Cardiac septum (tissue), 1 donor: ENCODE measurements around the gene DACH1. TPM values are rescaled to one million over a fixed set of nuclear protein-coding genes. Genes with fewer than 3 reads are reported as not detected.

Source experiments
- DNase-seq: peaks from one replicate; pipeline ENCODE4 v3.0.0-alpha.2; 2020; ENCODE audit warnings: low spot score
- intact Hi-C: fragments of 100-400 bp; cut with DNase I; formaldehyde crosslinking; loops from one replicate; pipeline ENCODE4 v1.14.0; 2022
- total RNA-seq: library from RNA; stranded (reverse); fragmentation: NEBNext Ultra II Directional; extraction: Animal tissue kit (Norgen Biotek cat#: 25700); gene quantifications from one replicate; pipeline ENCODE4 v1.2.1, GENCODE V29; 2021
- donor health status: DM: no; HTN: no; CAD: no.

Gene DACH1
- total RNA-seq, 1 donor from 2014 or later = 1.00 TPM

DNA sequence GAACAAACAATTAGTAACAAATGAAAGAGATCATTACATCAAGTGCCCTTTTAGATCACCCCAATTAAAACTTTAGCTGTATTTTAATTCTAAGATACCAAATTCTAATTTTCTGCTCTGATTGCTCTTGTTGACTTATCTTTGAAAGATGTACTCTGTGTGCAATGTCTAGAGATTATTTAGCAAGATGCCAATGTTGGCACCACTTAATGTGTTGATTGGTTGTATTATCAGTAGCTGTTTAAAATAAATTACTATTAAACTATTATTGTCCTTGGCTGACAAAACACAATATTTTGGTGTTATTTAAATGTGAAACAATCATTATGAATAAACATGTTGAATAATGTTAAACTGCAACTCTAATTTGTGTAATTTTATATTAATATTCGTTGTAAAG is 386.0 kb downstream of the DACH1 start:
- intact Hi-C loops = no loop called here

DNA sequence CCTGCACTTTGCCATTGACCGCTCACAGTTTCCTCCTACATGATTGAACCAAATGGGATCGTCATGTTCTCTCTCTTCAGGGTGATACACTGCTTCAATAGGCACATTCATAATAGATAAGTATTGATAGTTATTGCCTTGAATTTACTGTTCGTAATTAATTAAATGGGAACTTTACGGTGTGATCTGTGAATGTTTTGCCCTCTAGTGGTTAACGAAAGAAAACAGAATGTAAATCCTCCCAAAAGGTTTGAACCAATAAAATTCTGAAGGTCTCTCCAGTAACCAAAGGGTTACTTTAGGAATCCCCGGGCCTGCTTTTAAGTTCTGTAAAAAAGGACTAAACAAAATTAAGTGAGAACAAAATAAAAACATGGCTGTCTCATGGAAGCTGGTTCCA is 389.3 kb downstream of the DACH1 start:
- intact Hi-C loops = no loop called here
- no peak for DNase-seq

More for the DNA sequence above, 386.0 kb downstream of the DACH1 start:
- DNase-seq = no peak

DNA sequence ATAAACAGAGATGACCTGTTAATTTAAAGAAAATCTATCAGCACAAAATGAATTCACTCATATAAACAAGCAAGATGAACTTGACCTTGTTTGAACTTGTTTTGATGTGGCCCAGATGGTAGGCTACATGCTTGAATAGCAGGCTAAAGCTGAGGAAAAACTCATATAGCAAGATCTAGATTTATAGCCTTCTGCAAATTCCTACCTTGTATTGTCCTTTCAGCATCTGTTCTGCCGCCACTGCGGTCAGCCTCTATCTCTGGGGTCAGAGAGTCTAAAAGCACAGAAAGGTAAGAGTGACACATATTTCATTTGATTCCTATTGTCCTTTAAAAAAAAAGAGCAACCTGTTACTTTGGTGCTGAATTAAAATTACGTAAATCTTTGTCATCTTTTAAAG is 392.1 kb downstream of the DACH1 start:
- DNase-seq = no peak
- intact Hi-C loops = no loop called here

DNA sequence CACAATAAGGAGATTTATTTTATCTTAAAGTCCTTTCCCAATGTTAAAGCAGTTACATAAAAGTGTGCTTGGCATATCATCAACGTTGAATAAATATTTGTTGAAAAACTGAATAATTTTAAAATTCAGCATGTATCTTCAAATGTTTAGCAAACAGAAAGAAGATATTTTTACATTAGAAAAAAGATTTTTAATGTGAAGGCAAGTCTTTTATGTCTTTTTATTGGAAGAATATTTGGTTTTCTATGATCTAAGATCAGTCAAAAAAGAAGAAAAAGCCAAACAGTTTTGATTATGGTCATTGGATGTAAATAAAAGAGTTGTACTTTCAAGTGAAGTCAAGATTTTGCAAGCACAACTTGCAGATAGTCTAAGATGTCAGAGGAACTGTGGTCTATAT is 397.4 kb downstream of the DACH1 start:
- DNase-seq = no peak
- intact Hi-C loops = loop anchor here (10.0 kb wide), 1 partner anchor 395 kb away; the partner anchor contains the start of gene DACH1

DNA sequence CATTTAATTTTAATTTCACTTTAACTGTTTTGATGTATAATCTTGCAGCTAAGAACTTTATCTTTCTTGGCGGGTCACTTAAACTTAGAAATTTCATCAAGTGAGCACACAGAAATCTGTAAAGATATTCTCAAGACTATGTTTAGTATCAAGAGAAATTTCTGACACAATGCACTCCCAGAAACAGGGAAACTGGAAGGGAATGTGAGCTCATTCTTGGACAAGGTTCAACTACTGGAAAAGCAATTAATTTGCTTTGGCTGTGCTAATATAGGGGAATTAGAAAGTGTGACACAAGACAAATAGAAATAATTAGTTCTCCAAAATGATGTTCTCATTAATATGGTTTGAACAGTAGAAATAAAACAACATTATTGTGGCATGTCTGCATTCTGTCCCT is 402.3 kb downstream of the DACH1 start:
- no peak for DNase-seq
- intact Hi-C loops = loop anchor here (10.0 kb wide), 1 partner anchor 400 kb away; the partner anchor contains the start of gene DACH1

DNA sequence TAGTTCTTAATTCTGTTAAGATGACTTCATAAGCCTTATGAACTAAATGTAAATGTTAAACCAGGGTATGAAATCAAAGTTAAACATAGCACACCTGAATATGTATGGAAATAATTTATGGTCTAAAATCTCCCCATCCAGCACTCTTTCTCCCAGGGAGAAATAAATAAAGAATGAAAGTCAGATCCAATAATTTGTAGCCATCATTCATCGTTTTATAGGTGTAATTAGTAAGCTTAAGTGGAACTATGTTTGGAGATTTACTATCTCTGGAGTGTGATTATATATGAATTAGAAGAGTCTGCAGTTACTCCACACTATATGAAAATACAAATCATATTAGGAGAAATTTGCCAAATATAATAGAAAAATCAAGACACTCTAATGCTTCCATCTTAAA is 405.1 kb downstream of the DACH1 start:
- intact Hi-C loops = loop anchor here (10.0 kb wide), 1 partner anchor 403 kb away; the partner anchor contains the start of gene DACH1
- DNase-seq = no peak

DNA sequence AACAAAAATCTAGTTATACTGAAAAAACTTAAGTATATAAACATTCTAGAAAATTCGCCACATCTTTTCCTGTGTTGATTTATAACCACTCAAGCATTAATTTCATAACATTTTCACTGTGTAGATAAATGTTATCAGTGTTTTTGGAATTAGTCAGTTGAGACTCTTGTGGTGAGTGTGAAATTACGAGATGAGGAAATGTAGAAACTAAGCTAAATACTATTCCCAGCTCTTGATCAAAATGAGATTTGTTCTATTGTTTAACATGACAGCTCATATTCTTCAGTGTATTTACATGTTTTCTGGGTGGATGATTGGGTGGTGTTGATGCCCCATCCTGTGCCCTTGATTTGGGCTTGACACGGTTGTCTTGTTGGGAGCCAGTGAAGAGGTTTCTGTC is 406.8 kb downstream of the DACH1 start:
- intact Hi-C loops = loop anchor here (10.0 kb wide), 1 partner anchor 405 kb away; the partner anchor contains the start of gene DACH1
- DNase-seq = no peak

DNA sequence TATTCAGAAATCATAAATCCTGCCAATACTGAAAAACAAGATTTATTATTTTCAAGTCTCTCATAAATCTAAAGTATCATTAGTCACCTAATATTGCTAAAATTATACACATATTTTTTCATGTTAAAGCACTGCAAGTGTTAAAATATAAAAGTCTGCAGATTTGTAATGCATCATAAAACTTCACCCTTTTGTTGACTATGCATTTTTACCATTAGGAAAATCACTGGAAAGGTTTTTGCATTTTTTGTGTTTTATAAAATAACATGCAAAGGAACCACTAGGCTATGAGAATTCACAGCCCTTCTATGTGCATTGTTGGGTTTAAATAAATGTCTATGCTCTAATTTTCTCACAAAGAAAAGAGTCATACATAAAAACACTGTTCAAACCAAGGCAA is 407.3 kb downstream of the DACH1 start:
- no peak for DNase-seq
- intact Hi-C loops = loop anchor here (10.0 kb wide), 1 partner anchor 405 kb away; the partner anchor contains the start of gene DACH1

DNA sequence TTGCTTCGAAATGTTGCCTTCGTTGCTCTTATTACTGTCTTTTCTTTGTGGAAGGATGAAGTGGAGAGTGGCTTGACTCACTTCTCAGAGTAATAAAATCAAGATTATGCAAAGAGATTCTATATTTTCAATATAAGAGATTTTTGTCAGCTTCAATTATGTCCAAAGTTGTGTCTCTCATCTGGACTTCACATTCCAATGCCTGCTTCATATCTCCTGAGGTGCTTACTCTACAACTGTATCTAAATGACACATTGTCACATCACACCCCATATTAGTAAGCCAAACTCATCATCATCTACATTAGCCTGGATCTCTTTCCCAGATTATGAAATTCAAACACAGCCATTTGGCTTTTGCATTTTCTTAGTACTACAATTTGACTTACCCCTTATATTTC is 409.4 kb downstream of the DACH1 start:
- intact Hi-C loops = no loop called here

DNA sequence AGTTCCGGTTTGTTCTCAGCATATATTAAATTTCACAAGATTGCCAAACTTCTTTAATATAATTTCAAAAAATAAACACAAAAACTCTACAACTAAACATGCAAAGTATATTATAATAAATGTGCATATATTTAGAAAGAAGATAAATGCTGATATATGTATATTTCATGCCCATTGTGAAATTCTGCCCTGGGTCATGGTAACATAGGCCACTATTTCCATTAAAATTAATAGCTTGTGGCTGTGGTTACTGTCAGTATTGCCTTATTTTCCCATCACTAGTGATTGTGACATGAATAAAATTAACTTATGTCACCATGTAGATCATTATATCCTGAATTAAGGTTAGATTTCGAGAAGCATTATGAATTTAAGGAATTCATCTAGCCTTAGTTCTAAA is 410.9 kb downstream of the DACH1 start:
- DNase-seq = no peak
- intact Hi-C loops = no loop called here

More for the DNA sequence above, 409.4 kb downstream of the DACH1 start:
- no peak for DNase-seq

DNA sequence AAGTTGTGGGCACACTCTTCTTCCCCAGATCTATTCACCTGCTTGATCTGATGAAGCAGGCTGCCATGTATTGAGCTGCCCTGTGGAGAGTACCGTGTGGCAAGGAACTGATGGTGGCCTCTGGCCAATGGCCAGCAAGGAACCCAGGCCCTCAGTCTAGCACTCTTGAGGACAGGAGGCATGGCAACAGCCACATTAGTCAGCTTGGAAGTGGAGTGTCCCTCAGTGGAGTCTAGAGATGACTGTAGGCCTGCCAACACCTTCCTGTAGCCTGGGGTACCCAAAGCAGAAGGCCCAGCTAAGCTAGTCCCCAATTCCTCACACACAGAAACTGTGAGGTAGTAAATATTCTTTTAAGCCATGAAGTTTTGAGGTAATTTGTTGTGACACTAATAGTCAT is 412.5 kb downstream of the DACH1 start:
- DNase-seq = no peak
- intact Hi-C loops = no loop called here

DNA sequence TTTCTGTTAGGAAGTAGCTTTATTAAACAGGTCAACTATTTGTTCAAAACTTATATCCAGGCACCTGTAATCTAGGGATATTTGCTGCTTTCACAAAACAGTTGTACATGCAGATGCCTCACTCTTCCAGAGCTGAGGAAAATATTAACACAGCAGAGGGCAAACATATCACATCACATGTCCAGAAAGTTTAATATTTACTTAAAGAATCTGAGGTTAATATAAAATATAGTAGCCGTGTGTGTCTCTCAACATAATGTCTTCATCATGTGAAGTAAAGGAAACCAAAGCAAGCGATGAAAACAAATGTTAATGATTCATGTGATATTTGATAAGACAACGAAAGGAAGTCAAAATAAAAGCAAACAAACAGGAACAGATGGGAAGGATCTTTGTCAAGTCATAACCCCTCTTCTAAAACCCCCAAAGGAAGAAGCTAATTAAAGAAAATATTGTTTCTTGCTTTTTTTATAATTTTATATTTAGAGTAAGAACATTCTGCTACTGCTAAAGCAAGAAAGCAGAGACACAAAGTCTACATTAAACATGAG is 418.8 kb downstream of the DACH1 start:
- intact Hi-C loops = no loop called here
- DNase-seq = no peak

DNA sequence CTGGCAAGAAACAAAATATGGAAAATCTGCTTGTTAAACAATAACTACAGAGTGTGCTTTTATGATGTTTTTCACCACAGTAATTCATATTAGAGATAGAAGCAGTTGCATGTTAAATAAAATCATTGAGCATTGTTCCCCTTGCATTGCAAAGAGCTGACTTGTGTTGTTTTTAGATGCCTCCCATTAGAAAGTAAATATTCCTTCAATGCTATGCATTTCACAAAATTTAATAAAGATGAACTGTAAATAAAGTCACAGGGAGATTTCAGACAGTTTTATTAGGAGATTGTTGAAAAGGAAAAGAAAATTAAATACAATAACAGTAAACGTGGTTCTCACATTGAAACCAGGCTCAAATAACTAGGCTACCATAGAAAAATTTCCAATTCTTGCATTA is 429.3 kb downstream of the DACH1 start:
- no peak for DNase-seq
- intact Hi-C loops = no loop called here

DNA sequence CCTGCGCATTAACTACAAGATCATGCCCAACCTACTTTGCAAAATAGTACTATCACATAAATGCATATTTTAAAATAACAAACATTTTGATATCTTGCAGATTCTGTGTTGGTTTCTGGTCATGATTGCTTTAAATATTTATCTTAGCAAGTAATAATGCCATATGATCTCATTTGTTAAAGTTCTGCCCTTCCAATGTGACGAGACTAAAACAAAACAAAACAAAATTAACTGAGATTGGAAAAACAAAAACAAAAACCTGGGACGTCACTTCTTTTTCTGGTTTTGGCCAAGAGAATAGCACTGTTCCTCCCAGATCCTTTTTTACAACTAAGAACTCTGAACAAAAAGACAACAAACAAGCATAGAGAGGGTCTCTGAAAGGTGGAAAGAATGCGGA is 436.3 kb downstream of the DACH1 start:
- intact Hi-C loops = no loop called here
- DNase-seq = no peak

DNA sequence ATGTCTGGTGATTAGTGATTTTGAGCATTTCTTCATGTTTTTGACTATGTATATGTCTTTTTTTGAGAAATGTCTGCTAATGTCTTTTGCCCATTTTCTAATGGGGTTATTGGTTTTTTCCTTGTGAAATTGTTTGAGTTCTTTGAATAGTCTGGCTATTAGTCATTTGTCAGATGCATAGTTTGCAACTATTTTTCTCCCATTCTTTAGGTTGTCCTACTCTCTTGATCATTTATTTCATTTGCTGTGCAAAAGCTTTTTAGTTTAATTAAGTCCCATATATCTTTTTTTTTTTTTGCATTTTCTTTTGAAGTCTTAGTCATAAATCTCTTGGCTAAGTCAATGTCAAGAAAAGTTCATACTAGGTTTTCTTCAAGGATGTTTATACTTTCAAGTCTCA is 449.8 kb downstream of the DACH1 start:
- intact Hi-C loops = no loop called here
- no peak for DNase-seq

DNA sequence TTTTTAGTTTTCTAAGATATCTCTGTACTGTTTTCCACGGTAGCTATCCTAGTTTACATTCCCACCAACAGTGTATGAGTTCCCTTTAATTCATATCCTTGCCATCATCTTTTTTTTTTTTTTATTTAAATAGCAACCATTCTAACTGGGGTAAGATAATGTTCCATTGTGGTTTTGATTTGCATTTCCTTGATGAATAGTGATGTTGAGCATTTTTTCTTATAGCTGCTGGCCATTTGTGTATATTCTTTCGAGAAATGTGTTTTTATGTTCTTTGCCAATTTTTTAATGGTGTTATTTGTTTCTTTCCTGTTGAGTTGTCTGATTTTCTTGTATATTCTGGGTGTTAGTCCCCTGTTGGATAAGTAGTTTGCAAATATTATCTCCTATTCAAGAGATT is 454.8 kb downstream of the DACH1 start:
- no peak for DNase-seq
- intact Hi-C loops = no loop called here

DNA sequence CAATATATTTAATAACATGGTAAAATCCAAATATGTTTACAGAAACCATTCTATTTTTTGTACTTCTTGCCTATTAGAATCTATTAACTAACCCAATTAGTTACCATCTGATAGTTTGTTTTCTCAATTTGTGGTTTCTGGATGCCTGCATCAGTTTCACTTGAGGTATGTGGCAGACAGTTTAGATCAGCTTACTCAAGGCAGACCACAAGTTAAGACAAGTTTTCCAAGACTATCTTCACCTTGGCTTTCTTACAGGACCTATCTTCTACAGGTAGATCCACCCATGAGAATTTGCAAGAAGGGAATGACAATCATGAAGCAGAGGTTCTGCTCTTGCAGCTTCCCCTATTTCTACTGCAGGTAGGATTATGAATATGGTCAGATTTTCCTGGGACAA is 458.6 kb downstream of the DACH1 start:
- DNase-seq = no peak
- intact Hi-C loops = no loop called here

DNA sequence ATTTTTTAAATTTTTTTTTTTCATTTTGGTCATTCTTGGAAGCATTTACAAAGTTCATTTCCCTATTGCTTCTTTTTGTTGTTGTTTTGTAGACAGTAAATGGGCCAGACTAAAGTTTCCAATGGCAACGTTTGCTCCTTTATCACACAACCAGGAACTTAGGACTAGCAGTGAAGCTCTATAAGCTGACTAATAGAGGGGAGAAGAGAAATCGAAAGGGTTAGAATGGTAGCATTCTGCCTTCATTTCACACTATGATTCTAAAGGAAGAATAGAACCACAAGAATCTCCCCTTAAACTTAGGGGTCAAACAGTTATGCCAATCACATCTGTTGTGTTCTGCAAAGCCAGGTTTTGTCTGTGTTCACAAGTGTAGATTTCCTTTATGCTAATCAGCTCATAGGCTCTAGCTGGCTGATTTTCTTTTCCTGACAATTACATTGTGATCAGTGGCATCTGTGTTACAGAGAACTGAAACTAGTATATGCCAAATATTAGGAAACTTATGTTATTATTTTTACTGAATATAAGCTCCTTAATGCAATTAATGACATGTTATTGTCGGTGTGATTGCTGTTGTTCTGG is 467.3 kb downstream of the DACH1 start:
- intact Hi-C loops = no loop called here

DNA sequence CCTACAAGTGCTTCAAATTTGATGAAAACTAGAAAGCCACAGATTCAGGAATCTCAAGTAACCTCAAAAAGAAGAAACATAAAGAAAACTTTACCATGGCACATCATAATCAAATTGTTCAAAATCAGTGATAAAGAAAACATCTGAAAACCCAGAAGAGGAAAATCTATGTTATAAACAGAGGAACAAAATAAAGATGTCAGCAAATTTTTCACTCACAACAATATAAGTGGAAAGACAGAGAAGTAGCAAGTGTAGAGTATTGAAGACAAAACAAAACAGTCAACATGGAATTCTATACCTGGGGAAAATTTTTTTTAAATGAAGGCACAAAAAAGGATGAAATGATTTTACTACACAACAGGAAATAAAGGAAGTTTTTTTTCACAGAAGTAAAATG is 470.9 kb downstream of the DACH1 start:
- intact Hi-C loops = no loop called here
- DNase-seq = no peak

More for the DNA sequence above, 467.3 kb downstream of the DACH1 start:
- DNase-seq = no peak

DNA sequence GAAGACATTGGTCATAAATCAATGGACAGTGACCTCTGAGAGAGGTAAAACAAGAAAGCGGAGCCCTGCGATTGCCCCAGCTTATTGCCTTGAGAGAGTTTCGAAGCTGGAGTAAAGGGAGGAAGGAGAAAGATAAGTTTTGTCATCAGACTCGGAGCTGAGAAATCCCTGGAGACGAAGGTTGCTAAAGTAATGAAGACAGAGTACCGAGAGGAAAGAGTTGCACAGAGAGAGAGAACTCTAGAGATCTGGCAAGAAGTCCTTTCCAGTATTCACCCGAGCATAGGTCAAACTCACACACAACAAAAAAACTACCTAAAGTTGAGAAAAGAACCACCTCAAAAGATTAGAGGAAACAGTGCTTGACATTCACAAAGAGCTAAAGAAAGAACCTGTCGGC is 472.0 kb downstream of the DACH1 start:
- no peak for DNase-seq
- intact Hi-C loops = no loop called here

DNA sequence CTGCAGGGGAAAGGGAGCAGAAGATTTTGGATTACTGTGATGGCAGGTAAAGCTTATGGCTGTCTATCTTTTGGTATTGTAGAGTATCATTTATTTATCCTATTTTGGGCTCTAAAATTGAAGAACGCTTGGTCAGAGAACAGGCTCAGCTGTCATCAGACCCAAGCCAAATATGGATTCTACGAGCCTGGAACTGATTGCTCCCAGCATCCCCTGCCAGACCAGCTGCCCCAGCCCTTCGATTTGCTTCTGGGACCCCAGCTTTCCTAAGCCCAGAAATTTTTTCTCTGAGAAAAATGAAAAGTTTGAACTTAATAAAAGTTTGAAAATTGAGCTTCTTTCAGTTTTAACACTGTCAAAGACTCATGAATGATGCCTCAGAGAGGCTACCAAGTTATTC is 472.8 kb downstream of the DACH1 start:
- DNase-seq = no peak
- intact Hi-C loops = no loop called here
